Ureter (tissue), 1 donor: ENCODE measurements around the gene CENPE. TPM values are rescaled to one million over a fixed set of nuclear protein-coding genes. Genes with fewer than 3 reads are reported as not detected.

ENCODE experiments used
- DNase-seq: peaks from one replicate; pipeline ENCODE4 v3.0.0-alpha.2; 2020; ENCODE audit warnings: low spot score
- total RNA-seq: library from RNA; stranded (reverse); gene quantifications from one replicate; pipeline ENCODE4 v1.2.4, GENCODE V29; 2023
- donor health status: DM: yes; HTN: yes; CAD: no.

CENPE gene
- total RNA-seq, 1 donor from 2014 or later = 1.3 TPM

GRCh38 chr4:103136671-103137445 is 61.3 kb downstream of the CENPE start:
- DNase-seq = no peak

DNA sequence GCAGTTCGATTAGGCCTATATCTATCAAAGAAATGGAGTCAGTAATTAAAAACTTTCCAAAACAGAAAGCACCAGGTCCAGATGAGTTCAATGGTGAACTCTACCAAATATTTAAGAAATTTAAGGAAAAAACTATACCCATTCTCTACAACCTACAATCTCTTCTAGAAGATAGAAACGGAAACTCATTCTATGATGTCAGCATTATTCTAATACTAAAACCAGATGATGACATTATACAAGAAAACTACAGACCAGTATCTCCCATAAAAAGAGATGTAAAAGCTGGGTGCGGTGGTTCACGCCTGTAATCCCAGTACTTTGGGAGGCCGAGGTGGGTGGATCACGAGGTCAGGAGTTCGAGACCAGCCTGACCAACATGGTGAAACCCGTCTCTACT is 69.0 kb downstream of the CENPE start:
- DNase-seq = no peak

DNA sequence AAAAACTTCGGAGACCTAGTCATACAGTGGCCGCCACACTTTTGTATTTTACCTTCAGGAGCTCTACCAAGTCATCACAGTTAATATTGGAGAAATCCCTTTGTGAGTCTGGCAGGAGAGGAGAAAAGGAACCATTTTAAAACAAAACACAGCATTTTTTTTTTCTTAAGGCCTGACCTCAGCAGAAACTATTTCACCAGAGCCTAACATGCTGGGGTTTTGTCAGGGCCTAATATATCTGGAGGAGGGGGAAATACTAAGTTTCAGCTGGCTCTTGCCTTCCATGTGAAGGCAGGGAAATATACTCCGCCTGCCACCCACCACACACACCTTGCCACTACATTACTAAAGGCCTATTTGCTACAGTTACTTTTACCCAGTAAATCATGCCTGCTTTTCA is 72.0 kb downstream of the CENPE start:
- DNase-seq = no peak

DNA sequence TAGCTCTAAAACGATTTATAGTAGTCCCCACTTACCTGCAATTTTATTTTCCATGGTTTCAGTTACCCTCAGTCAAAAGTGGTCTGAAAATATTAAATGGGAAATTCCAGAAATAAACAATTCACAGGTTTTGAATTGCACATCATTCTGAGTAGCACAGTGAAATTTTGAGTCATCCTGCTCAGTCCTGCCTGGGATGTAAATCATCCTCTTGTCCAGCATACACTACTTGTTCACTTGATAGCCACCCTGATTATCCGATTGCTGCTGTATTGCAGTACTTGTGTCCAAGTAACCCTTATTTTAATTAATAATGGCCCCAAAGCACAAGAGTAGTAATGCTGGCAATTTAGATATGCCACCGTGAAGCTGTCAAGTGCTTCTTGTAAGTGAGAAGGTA is 75.0 kb downstream of the CENPE start:
- DNase-seq = no peak

- DNase-seq = no peak
These were observed 80.0 kb downstream of the CENPE start for GRCh38 chr4:103118166-103118565.

- DNase-seq = no peak
These were observed 86.5 kb downstream of the CENPE start for GRCh38 chr4:103111598-103111997.

DNA sequence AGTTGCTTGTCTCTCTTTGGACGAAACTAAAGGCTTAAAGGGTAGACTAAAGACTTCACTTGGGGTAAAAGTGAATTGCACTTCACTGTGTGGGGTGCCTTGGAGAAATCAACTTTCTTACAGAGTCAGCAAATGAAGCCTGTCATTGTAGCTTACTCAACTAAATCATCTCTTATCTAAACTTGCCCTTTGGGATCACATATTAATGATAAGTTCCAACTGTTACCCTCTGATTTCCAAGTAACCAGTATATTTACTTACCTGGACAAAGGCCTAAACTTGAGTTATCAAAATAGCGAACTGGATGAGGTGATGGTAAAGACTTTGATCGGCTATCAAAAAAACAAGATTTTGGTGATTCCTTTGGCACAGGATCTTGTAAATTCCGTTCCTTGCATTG is 89.6 kb downstream of the CENPE start:
- DNase-seq = no peak

DNA sequence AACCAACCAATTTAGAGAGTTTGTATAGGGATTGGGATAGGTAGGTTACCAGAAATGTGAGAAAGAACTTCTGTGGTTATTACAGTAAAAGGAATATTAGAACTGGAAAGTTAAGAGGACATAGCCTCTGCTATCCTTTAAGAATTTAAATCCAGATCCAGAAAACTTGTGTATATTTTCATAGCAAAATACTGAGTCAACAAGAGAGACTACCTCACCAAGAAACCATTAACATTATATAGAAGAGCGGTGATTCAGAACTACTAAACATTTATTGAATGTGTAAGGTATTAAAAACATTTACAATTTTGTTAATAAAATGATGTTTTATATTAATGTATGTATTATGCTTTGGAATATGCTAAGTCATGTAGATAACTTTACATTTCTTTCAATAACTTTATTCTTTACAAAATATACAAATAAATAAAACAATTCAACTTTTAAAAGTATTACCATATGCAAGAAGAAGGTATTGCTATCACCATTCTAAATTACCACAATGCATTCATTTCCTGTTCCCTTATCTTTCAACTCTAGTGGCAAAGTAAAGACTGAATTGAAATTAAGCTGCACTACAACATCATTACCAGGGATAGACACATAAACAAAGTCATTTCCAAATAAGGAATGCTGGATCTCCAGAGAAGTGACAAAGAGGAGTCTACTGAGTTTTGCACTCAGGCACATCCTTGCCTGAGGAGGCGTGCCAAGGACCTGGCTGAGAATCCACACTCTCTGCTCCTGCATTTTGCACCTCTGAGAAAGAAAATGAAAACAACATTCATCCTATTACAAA is 92.4 kb downstream of the CENPE start:
- DNase-seq = no peak

GRCh38 chr4:103104886-103105285 is 93.3 kb downstream of the CENPE start:
- DNase-seq = no peak

DNA sequence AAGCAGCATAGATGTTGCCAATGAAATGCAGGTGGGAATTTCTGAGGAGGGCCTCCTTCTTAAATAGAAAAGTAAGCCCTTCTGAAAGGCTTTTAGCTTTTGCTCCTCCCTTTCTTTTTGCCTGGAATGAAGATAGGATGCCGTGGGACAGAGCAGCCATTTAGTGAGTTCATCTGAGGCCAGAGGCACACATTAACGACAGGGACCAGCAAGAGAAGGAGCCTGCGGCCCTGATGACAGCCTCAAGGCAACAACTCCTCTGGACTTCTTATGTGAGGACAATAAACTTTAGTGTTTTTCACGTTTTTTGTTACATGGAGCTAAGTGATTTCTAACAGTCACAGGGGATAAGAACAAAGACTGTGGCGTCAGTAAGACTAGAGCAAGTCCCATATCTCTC is 97.5 kb downstream of the CENPE start:
- no peak for DNase-seq

DNA sequence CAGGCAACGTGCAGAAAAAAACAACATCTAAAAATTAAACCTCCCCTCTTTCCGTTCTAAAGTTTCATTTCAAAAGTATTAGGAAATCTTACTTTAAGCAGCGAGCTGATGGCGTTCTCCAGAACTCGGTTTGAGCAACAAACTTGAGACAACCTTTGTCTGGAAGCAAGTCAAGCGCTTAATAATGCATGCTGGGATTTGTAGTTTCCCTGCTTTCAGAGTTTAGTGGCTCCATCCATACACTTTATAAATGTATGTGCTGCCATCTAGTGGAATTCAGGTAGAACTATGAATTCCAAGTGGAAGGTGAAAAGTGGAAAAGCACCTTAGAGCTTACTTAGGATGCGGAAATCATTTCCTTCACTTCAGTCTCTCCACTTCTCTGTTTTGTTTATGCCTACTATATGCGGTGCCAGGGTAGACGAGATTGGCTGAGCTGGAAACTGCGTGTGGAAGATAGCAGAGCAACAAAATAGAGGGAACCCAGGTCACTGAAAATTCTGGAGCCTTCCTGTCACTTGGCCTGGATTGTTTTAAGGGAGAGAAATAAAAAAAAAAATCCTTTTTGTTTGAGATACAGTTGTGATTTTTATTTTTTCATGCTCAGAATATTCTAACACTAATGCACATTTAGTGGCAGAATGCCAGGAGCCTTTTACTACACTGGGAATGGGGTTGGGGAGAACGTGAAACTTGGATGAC is 98.3 kb downstream of the CENPE start, which contains the start of gene BDH2:
Gene BDH2, minus strand, starts transcription at position 144 of the 702 bp plus-strand sequence. CDS start 3,580 bp downstream, outside the sequence.
- peak; percentile 69 for DNase-seq

GRCh38 chr4:103098756-103099440 is 99.2 kb downstream of the CENPE start:
- DNase-seq = no peak

DNA sequence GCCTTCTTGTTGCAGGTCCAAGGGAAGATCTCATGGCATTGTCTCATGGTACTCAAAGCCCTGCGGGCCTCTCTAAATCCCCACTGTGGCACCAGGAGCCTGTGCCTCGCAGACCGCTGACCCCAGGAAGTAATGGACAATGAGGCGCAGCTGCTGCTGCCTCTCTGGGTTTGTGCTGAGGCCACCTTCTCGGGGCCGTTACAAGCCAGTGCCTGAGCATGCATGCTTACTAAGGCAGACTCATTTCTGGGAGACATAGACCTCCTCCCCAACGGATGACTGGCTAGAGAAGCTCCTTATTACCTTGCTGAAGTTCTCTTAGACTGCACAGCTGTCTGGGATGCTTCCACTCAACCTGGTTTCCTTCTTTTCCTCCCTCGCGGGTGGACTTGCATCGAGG is 99.8 kb downstream of the CENPE start:
- DNase-seq = no peak

GRCh38 chr4:103097112-103097511 is 101.0 kb downstream of the CENPE start:
- DNase-seq = no peak

GRCh38 chr4:103095080-103095479 is 103.1 kb downstream of the CENPE start:
- no peak for DNase-seq

DNA sequence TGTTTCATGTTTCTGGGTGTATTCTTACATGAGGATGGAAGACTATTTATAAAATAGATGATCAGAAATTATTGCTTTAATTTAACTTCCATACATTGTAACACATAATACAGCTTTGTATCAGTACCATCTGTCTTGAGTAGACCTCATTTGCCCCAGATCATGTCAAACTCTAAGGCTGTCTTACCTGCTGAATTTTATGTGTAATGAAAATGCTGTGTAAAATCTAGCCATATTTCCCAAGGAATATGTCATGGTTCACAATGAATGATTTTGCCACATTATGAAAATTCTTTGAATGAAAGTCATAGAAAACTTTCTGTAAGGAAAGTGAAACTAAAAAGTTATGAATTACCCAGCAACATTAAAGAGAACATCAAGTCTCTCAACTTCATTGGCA is 105.9 kb downstream of the CENPE start:
- DNase-seq = no peak

DNA sequence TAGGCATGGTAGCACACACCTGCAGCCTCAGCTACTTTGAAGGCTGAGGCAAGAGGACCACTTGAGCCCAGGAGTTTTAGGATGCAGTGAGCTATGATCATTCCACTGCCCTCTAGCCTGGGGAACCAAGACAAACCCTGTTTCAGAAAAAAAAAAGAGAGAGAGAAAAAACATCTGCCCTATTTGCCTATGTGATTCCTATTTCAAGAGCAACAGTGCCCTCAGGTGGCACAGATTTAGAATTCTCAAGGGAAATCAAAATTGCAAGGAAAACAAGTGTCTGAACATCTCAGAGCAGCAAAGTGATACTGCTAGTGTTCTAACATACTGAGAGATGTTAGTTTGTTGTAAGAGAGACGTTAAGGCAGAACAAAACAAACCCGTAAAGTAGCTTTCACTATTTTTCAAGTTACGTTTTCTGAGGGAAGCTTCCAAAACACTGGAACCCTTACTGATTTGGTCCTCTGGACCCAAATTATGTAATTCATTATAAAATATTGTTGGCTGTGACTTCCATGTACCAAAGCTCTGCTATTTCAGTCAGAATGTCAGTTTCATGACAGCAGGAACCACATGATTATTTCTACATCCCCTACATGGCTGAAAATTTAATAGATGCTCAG is 106.4 kb downstream of the CENPE start:
- no peak for DNase-seq

GRCh38 chr4:103089481-103089880 is 108.7 kb downstream of the CENPE start:
- no peak for DNase-seq

GRCh38 chr4:103086551-103086950 is 111.6 kb downstream of the CENPE start:
- no peak for DNase-seq

GRCh38 chr4:103085555-103086196 is 112.5 kb downstream of the CENPE start:
- DNase-seq = no peak

DNA sequence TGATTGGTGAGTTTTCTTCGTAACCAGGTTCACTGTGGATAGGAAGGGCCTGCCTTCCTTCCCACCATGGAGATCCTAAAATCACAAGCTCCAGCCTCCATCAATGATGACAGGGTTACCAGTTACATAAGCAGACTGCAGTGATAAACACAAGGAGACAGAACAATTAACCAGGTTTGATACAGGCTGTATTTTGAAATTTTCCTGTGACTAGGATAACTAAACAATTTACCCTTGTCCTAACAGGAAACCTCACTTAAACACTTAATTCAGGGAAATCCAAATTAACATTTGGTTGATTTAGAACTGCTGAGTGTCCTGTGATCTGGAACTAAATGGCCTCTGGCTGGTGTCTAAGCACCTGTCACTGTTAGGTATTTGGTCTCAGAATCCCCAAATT is 118.5 kb downstream of the CENPE start:
- DNase-seq = no peak
